Suprapubic skin (tissue), 3 donors: Measurements from ENCODE around the gene MTF2.
"Not testable (repeated sequence)": the region's sequence is repeated elsewhere in the genome, so short reads cannot be mapped to it uniquely, and the experiment has no call there.

Experiments used
- EP300 ChIP-seq: sonication (generic); formaldehyde crosslinking; IDR thresholded peaks from one replicate; pipeline ENCODE4 v1.6.1; 2017; ENCODE audit warnings: antibody characterized with exemption
- TF ChIP-seq, protein P1 (sequence below), 2 donors: fragments of 200-600 bp in 1 of 2; fragments of 450-650 bp in 1 of 2; sonication (generic) in 1 of 2; IDR thresholded peaks; one replicate each; pipeline ENCODE4 v1.5.1; 2016 to 2019; ENCODE audit warnings: antibody characterized with exemption in 2 of 2, mild to moderate bottlenecking in 1 of 2, moderate library complexity in 1 of 2

DNA sequence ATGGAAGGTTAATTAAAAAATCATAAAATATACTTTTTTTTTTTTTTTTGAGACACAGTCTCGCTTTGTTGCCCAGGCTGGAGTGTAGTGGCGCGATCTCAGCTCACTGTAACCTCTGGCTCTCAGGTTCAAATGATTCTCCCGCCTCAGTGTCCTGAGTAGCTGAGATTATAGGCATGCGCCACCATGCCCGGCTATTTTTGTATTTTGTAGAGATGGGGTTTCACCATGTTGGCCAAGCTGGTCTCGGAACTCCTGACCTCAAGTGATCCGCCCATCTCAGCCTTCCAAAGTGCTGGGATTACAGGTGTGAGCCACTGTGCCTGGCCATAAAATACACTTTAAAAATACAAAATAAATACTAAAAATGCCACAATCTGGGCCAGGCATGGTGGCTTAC is 84.2 kb downstream of the MTF2 start:
- TF ChIP-seq, protein P1, sequence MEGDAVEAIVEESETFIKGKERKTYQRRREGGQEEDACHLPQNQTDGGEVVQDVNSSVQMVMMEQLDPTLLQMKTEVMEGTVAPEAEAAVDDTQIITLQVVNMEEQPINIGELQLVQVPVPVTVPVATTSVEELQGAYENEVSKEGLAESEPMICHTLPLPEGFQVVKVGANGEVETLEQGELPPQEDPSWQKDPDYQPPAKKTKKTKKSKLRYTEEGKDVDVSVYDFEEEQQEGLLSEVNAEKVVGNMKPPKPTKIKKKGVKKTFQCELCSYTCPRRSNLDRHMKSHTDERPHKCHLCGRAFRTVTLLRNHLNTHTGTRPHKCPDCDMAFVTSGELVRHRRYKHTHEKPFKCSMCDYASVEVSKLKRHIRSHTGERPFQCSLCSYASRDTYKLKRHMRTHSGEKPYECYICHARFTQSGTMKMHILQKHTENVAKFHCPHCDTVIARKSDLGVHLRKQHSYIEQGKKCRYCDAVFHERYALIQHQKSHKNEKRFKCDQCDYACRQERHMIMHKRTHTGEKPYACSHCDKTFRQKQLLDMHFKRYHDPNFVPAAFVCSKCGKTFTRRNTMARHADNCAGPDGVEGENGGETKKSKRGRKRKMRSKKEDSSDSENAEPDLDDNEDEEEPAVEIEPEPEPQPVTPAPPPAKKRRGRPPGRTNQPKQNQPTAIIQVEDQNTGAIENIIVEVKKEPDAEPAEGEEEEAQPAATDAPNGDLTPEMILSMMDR (IDR thresholded peaks at IDR 0.05) = not testable (repeated sequence)
- not testable (repeated sequence) for TF ChIP-seq EP300
